Dermis microvascular lymphatic vessel endothelial cell (primary cell): ENCODE measurements around the gene BAIAP3. TPM values are rescaled to one million over a fixed set of nuclear protein-coding genes. Genes with fewer than 3 reads are reported as not detected.
"Not testable (repeated sequence)": the region's sequence is repeated elsewhere in the genome, so short reads cannot be mapped to it uniquely, and the experiment has no call there.

Source experiments
- DNase-seq, 2 donors: peaks; one replicate each; pipeline versions ENCODE4 v3.0.0 to v3.0.0-alpha.2; 2010; ENCODE audit warnings: low read depth in 2 of 2
- total RNA-seq: library from RNA; depleted of rRNA; stranded (reverse); fragments of >200 nt; gene quantifications from 2 replicates; pipeline ENCODE4 v1.2.1, GENCODE V29; 2014

The BAIAP3 gene, protein sequence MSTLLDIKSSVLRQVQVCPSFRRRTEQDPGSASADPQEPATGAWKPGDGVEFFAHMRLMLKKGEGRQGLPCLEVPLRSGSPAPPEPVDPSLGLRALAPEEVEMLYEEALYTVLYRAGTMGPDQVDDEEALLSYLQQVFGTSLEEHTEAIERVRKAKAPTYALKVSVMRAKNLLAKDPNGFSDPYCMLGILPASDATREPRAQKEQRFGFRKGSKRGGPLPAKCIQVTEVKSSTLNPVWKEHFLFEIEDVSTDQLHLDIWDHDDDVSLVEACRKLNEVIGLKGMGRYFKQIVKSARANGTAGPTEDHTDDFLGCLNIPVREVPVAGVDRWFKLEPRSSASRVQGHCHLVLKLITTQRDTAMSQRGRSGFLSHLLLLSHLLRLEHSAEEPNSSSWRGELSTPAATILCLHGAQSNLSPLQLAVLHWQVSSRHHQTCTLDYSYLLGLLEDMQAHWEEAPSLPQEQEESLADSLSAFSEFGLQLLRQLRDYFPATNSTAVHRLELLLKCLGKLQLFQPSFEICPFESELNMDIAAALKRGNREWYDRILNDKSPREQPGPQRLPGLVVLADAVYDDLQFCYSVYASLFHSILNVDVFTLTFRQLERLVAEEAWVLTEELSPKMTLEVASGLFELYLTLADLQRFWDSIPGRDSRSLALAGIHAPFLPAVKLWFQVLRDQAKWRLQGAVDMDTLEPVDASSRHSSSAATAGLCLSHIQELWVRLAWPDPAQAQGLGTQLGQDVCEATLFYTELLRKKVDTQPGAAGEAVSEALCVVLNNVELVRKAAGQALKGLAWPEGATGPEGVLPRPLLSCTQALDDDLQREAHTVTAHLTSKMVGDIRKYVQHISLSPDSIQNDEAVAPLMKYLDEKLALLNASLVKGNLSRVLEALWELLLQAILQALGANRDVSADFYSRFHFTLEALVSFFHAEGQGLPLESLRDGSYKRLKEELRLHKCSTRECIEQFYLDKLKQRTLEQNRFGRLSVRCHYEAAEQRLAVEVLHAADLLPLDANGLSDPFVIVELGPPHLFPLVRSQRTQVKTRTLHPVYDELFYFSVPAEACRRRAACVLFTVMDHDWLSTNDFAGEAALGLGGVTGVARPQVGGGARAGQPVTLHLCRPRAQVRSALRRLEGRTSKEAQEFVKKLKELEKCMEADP
- 0.64 and 1.6 TPM in 2 replicates for total RNA-seq

DNA sequence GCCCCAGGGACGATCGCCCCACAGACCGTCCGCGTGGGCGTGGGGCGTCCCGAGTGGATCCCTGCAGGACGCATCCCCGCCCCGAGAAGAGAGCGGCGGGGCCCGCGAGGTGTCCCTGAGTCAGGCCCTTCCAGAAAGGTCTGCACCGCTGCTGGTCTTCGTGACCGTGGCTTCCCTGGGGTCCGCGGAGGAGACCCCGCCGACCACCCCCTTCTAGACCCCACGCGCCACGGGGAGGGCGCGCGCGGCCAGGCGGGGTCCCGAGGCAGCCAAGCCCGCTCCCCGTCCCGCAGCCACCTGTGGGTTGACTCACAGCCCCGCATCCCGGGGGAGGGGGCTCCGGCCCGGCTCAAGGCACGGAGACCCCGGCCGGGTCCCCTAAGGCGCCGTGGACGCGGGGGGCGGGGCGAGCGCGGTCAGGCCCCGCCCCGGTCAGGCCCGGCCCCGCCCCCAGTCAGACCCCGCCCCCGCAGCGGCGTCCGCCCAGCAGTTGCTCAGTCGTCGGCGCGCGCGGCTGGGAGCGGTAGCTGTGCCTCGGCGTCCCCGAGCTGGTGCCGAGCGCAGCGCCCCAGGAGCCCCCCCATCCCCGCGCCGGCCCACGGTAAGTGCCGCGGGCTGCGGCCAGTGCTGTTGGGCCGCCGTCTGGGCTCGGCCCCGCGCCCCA, at the start of gene BAIAP3:
Gene BAIAP3 (plus strand): TSS at position 497 of the 664 bp plus-strand sequence. CDS start 4,905 bp downstream, outside the sequence.
- DNase-seq = peak in 1 of 2 donors; percentile 45

GRCh38 chr16:1283996-1284616, 49.3 kb upstream of the BAIAP3 start:
- no peak for DNase-seq

DNA sequence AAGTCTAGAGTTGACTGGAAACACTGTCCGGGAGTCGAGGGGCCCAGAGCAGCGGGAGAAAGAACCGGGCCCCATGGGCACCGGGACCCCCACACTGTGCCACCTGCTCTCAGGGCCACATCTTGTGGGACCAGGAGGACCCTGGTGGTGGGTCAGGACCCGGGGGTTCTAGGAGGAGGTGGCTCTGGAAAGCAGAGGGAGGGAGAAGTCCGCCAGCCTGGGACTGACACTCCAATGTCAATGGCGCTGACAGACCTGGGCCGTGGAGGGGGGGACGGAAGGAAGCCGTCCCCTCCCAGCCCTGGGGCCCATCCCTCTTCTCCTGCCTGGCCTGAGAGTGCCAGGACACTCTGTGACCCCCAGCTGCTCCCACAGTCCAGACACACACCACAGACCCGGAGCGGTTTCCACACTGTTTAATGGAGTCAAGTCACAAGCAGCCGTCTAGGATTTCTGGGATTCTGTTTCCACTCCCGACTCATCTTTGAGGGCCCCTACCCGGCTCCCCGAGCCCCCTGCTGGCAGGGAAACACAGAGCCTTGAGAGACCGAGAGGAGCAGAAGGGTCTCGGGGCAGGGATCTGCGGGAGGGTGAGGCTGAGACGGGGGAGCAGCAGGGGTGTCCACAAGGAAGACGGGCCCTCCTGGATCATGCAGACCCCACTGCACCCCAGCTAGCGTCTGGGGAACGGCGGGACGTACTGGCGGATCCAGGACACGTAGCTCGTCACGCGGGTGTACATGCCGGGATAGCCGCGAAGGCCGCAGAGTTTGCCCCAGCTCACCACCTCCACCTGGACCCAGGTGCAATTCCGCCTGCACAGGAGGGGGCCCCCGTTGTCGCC, 47.6 kb upstream of the BAIAP3 start:
- no peak for DNase-seq

GRCh38 chr16:1286513-1287094, 46.8 kb upstream of the BAIAP3 start:
- DNase-seq = no peak

DNA sequence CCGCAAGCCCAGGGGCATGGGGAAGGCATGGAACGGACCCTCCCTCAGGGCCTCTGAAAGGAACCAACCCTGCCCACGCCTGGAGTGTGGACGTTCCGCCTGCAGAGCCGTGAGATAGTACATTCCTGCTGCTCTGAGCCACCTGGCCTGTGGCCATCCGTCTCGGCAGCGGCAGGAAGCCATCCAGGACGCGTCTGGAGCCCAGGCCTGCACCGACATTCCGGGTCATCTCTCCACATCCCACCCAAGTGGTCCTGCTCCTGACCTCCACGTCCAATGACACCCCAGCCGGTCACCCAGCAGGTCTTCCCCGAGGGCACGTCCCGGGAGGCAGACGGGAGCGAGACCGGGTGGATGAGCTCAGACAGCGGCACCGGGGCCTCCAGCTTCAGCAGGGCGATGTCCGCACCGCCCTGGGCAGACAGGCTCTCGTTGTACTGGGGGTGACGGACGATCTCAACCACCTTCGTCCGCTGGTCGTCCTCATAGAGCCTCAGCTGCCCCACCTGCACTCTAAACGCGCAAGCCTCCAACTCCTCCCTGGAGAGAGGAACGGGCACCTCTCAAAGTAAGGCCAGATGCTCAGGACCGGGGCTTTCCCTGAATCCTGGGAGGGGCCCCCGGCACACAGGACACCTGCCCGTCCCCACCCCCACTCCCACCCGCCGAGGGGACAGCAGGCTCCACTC, 45.3 kb upstream of the BAIAP3 start:
- peak; percentile 49 to 61 for DNase-seq

DNA sequence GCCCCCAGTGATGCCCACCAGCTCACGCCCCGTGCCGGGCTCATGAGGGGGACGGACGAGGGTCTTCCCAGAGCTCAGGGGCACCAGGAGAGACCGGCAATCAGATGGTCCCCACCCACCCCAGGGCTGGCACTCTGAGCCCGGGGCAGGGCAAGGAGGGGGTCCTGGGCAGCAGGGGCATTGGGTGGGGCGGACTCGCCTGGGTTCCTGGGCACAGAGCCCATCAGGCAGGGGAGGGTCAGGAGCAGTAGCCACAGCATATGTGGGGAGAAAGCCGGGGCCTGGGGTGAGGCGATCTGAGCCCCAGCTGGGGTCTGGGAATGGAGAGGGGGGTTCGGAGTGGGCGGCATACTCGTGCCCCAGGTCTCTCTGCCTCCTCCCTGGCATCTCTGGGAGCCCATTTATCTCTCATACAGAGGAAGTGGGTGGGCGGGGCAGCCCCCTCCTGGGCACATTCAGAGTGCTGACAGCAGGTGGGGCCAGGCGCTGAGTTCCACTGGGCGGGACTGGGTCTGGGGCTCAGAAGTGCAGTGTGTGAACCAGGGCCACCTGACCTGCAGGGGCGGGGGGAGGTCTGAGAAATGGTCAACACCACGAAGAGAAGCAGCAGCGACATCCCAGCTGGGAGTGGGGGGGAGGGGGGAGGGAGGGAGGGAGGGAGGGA, 44.5 kb upstream of the BAIAP3 start:
- DNase-seq = no peak

- no peak for DNase-seq
These were observed 44.0 kb upstream of the BAIAP3 start for GRCh38 chr16:1289477-1289866.

GRCh38 chr16:1290063-1290501, 43.4 kb upstream of the BAIAP3 start:
- DNase-seq = no peak

DNA sequence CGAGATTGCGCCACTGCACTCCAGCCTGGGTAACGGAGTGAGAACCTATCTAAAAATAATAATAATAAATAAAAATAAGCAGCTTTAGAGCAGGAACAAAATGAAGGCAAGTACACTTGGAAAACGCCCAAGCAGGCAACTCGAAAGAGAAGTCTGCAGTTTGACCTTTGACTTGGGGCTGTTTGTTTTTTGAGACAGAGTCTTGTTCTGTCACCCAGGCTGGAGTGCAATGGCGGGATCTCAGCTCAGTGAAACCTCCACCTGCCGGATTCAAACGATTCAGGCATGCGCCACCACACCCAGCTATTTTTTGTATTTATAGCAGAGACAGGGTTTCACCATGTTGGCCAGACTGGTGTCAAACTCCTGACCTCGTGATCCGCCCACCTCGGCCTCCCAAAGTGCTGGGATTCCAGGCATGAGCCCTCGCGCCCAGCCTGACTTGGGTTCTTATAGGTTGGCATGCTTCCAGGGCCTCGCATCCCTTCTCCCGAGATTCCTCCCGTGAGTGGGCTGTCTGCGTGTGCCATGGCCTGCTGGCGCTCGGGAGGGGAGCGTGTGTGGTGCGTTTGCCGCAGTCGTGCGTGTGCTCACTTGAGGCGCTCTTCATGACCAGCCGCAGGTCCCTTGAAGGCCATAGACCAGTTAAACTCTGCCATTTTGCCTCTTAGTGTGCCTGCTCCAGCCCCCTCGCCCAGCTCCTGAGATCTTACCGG, 42.4 kb upstream of the BAIAP3 start:
- peak; percentile 9 to 68 for DNase-seq

DNA sequence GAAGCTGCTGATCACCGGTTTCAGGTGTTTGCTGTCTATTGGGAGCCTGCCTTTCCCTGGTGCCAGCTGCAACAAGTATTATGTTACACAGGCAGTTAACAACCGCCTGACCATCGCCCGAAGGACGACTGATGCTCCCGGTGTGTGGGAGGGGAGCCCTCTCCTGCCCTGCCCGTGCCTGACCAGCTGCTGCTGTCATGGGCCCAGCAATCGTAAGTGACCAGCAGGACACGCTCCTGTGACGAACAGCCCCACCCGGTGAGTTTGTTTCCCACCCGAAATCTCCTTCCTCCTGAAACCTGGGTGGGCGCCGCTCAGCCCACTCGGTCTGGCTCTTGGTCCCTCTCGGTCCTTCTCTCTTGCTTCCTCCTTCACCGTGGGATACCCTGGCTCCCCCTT, 41.9 kb upstream of the BAIAP3 start:
- DNase-seq = no peak

DNA sequence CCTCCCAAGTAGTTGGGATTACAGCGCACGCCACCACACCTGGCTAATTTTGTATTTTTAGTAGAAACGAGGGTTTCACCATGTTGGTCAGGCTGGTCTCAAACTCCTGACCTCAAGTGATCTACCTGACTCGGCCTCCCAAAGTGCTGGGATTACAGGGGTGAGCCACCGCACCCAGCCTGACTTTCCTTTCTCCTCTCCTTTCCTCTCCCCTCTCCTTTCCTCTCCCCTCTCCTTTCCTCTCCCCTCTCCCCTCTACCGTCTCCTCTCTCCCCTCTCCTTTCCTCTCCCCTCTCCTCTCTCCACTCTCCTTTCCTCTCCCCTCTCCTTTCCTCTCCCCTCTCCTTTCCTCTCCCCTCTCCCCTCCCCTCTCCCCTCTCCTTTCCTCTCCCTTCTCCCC, 41.2 kb upstream of the BAIAP3 start:
- DNase-seq = not testable (repeated sequence)

- DNase-seq = not testable (repeated sequence)
These were observed 40.6 kb upstream of the BAIAP3 start for GRCh38 chr16:1292808-1293207.

GRCh38 chr16:1293921-1294656, 39.4 kb upstream of the BAIAP3 start:
- no peak for DNase-seq

DNA sequence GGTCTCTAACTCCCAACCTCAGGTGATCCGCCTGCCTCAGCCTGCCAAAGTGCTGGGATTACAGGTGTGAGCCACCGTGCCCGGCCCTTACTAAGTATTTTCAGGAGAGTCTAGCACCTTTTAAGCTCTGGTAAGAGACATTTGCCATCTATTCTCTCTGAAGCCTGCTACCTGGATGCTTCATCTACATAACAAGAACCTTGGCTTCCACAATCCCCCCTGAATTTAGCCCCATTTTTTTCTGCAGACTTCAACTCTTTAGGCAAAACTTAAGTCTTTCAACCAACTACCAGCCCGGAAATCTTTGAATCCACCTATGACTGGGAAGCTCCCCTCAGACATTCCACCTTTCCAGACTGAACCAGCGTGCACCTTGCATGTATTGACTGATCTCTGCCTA, 38.0 kb upstream of the BAIAP3 start:
- DNase-seq = no peak

DNA sequence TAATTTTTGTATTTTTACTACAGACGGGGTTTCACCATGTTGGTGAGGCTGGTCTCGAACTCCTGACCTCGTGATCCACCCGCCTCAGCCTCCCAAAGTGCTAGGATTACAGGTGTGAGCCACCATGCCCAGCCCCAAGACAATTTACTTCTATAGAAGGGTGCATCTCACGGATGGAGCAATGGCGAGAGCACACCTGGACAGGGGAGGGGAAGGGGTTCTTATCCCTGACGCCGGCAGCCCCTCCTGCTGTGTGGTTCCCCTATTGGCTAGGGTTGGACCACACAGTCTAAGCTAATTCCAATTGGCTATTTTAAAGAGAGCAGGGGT, 36.8 kb upstream of the BAIAP3 start:
- DNase-seq = not testable (repeated sequence)

GRCh38 chr16:1297018-1297696, 36.3 kb upstream of the BAIAP3 start:
- peak; percentile 53 to 76 for DNase-seq

- no peak for DNase-seq
These were observed 35.0 kb upstream of the BAIAP3 start for GRCh38 chr16:1298406-1298805.
